Measurements from ENCODE around the gene EME1.

EME1 gene

GRCh38 chr17:50348522-50349242, 24.3 kb upstream of the EME1 start:
- no peak for DNase-seq (ENCODE audit: extremely low read depth, low read depth)
- TF ChIP-seq, protein P1, sequence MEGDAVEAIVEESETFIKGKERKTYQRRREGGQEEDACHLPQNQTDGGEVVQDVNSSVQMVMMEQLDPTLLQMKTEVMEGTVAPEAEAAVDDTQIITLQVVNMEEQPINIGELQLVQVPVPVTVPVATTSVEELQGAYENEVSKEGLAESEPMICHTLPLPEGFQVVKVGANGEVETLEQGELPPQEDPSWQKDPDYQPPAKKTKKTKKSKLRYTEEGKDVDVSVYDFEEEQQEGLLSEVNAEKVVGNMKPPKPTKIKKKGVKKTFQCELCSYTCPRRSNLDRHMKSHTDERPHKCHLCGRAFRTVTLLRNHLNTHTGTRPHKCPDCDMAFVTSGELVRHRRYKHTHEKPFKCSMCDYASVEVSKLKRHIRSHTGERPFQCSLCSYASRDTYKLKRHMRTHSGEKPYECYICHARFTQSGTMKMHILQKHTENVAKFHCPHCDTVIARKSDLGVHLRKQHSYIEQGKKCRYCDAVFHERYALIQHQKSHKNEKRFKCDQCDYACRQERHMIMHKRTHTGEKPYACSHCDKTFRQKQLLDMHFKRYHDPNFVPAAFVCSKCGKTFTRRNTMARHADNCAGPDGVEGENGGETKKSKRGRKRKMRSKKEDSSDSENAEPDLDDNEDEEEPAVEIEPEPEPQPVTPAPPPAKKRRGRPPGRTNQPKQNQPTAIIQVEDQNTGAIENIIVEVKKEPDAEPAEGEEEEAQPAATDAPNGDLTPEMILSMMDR (IDR thresholded peaks at IDR 0.05; ENCODE audit: low read depth, low read length, missing control alignments): no peak
- no peak overlapping the region for H3K4me3 ChIP-seq (replicated peaks; ENCODE audit: low read depth, low read length)

GRCh38 chr17:50349243-50349600, 23.8 kb upstream of the EME1 start:
- TF ChIP-seq, protein P1 (IDR thresholded peaks at IDR 0.05; ENCODE audit: low read depth, low read length, missing control alignments): no peak
- no peak for DNase-seq (ENCODE audit: extremely low read depth, low read depth)
- no peak overlapping the region for H3K4me3 ChIP-seq (replicated peaks; ENCODE audit: low read depth, low read length)

- H3K4me3 ChIP-seq (replicated peaks; ENCODE audit: low read depth, low read length): no peak overlapping the region
- DNase-seq (ENCODE audit: extremely low read depth, low read depth): no peak
- TF ChIP-seq, protein P1 (IDR thresholded peaks at IDR 0.05; ENCODE audit: low read depth, low read length, missing control alignments): no peak
These were observed 22.3 kb upstream of the EME1 start for GRCh38 chr17:50350733-50351132.

DNA sequence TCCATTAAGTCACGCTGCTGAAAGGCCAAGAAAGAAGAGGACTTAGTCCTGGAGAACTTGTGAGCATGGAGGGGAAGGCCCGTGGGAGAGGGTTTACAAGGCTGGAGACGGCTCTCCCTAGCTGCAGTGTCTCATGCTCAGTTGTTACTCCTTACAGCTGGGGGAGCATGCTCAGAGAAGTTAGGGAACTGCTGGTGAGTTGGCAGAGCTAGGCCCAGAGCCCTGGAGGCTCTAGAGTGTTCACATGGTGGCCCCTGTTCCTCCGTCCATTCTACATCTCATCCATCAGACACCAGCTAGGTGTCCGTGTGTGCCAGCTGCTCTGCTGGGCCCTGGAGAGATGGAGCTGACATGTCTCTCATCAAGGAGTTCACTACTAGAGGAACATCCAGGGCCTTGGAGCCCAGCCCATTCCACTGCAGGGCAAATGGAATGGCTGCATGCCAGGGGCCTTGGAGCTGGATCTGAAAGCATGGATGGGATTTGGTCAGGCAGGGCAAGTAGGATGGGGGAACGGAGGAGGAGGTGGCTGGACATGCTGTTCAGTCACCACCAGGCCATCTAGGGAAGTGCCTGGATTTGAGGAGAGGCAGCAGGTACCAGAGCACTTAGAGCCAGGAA, 20.8 kb upstream of the EME1 start:
- TF ChIP-seq, protein P1 (IDR thresholded peaks at IDR 0.05; ENCODE audit: low read depth, low read length, missing control alignments): no peak
- DNase-seq (ENCODE audit: extremely low read depth, low read depth): no peak
- H3K4me3 ChIP-seq (replicated peaks; ENCODE audit: low read depth, low read length): no peak overlapping the region

DNA sequence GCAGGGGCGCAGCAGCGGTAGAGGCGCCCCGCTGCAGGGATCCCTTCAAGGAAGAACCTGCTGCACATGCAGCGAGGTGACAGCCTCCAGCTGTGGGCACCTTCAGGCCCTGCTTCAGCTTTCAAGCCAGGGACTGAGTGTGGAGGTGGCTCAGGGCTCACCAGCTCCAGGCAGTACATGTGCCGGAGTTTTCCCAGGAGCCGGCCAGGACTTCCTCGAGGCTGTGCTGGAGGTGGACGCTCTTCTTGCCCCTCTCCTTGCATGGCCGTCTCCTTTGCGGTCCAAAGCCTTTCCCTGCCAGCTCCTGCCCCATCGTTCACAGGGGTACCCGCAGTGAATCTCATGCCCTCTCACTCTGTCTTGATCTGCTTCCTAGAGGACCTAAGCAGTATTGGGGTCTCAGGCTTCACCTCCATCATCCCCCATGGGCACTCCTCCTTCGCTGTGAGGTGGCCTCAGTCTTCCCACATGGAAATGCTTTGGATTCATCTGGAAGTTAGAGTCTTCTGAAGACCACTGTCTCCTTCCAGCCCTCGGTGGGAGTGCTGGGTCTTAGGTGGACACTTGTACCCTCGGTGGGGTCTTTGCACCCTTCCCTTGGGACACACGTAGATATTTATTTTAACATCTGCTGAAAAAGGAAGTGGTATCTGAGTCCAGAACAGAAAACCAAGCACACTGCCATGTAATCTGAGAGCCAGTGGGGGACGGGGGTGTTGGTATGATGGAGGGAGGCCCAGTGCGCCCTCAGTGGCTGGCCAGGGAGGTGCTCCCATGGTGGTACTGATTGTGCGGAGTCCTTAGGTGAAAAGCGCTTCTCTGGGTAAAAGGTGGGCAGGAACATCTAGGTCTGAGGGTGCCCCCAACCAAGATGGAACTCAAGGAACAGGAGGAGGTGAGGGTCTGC, 20.1 kb upstream of the EME1 start:
- H3K4me3 ChIP-seq (replicated peaks; ENCODE audit: low read depth, low read length): no peak overlapping the region
- TF ChIP-seq, protein P1 (IDR thresholded peaks at IDR 0.05; ENCODE audit: low read depth, low read length, missing control alignments): no peak
- DNase-seq (ENCODE audit: extremely low read depth, low read depth): no peak

DNA sequence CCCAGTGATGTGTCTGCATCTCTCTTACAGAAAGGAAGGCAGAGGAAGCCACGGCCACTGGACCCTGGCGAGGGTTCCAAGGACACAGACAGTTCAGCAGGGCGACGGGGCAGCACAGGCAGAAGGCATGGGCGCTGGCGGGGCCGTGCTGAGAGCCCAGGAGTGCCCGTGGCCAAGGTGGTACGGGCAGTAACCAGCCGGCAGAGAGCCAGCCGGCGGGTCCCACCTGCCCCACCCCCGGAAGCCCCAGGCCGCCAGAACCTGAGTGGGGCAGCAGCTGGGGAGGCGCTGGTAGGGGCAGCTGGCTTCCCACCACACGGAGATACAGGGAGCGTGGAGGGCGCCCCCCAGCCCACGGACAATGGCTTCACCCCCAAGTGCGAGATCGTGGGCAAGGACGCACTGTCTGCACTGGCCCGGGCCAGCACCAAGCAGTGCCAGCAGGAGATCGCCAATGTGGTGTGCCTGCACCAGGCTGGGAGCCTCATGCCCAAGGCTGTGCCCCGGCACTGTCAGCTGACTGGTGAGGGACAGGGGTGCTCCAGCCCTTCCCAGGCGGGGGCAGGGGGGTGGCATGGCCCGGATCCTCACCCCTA, 19.3 kb upstream of the EME1 start:
- TF ChIP-seq, protein P1 (IDR thresholded peaks at IDR 0.05; ENCODE audit: low read depth, low read length, missing control alignments): no peak
- DNase-seq (ENCODE audit: extremely low read depth, low read depth): no peak
- no peak overlapping the region for H3K4me3 ChIP-seq (replicated peaks; ENCODE audit: low read depth, low read length)

Measured in HFF-Myc (cell line).